B cell (primary cell): ENCODE measurements around the gene ANKRD23. TPM values are rescaled to one million over a fixed set of nuclear protein-coding genes. Genes with fewer than 3 reads are reported as not detected.

ENCODE experiments used
- ATAC-seq: fragments of 200-7000 bp; cut with Tn5 transposase; one replicate; pipeline ENCODE4 v1.10.0; 2021; ENCODE audit warnings: low read depth, mild to moderate bottlenecking, moderate number of reproducible peaks, moderate library complexity
- CTCF ChIA-PET: fragments of 350-600 bp; sonication (Branson Sonifier 250); formaldehyde crosslinking; loops from one replicate; lab custom pipeline; 2021; ENCODE audit warnings: antibody characterized with exemption, inconsistent platforms; lab: Charles Lee
- POLR2A ChIA-PET: fragments of 350-600 bp; sonication (Branson Sonifier 250); formaldehyde crosslinking; loops from one replicate; lab custom pipeline; 2021; ENCODE audit warnings: antibody characterized with exemption; lab: Charles Lee
- DNase-seq: peaks from one replicate; pipeline ENCODE4 v3.0.0; 2013
- H2AFZ ChIP-seq: 2 replicates; pipeline ENCODE4 v1.6.1; 2012; ENCODE audit warnings: mild to moderate bottlenecking, low read depth, low read length; ENCODE audit not compliant: insufficient read depth, poor library complexity, severe bottlenecking
- H3K27ac ChIP-seq, 2 donors: 1 replicate in 1 of 2; 2 replicates in 1 of 2; pipeline ENCODE4 v1.5.1; 2012 to 2013; ENCODE audit warnings: low read length in 2 of 2, mild to moderate bottlenecking in 2 of 2, moderate library complexity in 1 of 2
- H3K27me3 ChIP-seq, 4 experiments: fragments of 200-600 bp in 1 of 4; sonication (generic) in 1 of 4; replicated peaks in 1 of 4; 1 replicate in 2 of 4; 2 replicates in 2 of 4; pipeline versions ENCODE4 v1.6.1 to v1.7.0; 2013 to 2016; ENCODE audit warnings: low read length in 3 of 4, mild to moderate bottlenecking in 2 of 4, mixed read lengths in 1 of 4, moderate library complexity in 1 of 4; ENCODE audit not compliant: insufficient read depth in 4 of 4, control insufficient read depth in 3 of 4; ENCODE audit errors: control extremely low read depth in 1 of 4
- H3K36me3 ChIP-seq, 2 experiments: replicated peaks in 1 of 2; 1 replicate in 1 of 2; 2 replicates in 1 of 2; pipeline versions ENCODE4 v1.6.1 to v1.7.1; 2013; ENCODE audit warnings: low read length in 1 of 2; ENCODE audit not compliant: insufficient read depth in 2 of 2, control insufficient read depth in 1 of 2; ENCODE audit errors: control extremely low read depth in 1 of 2, extremely low read depth in 1 of 2
- H3K4me1 ChIP-seq, 2 donors: fragments of 200-600 bp in 1 of 2; sonication (generic) in 1 of 2; 1 replicate in 1 of 2; 2 replicates in 1 of 2; pipeline versions ENCODE4 v1.5.1 to v1.6.1; 2013 to 2017; ENCODE audit warnings: low read length in 2 of 2; ENCODE audit not compliant: control insufficient read depth in 2 of 2, insufficient read depth in 2 of 2
- H3K4me2 ChIP-seq: replicated peaks from 2 replicates; pipeline ENCODE3; 2012; ENCODE audit warnings: mild to moderate bottlenecking, low read depth, low read length; ENCODE audit not compliant: poor library complexity, severe bottlenecking
- H3K4me3 ChIP-seq, 5 experiments: fragments of 200-600 bp in 1 of 5; sonication (generic) in 1 of 5; 1 replicate in 3 of 5; 2 replicates in 2 of 5; pipeline versions ENCODE4 v1.5.1 to v1.7.0; 2011 to 2016; ENCODE audit warnings: low read length in 4 of 5, mild to moderate bottlenecking in 4 of 5, low read depth in 2 of 5, control low read depth in 1 of 5, moderate library complexity in 1 of 5; ENCODE audit not compliant: insufficient read depth in 1 of 5; ENCODE audit errors: control extremely low read depth in 1 of 5, extremely low read depth in 1 of 5
- H3K79me2 ChIP-seq: fragments of 200-600 bp; sonication (generic); one replicate; pipeline ENCODE4 v1.6.0; 2016; ENCODE audit warnings: low read length; ENCODE audit not compliant: control insufficient read depth, insufficient read depth
- H3K9ac ChIP-seq: fragments of 200-600 bp; sonication (generic); 2 replicates; pipeline ENCODE4 v1.6.1; 2017; ENCODE audit warnings: mild to moderate bottlenecking, low read length, moderate library complexity
- H3K9me3 ChIP-seq, 3 donors: one replicate each; pipeline versions ENCODE4 v1.6.1 to v1.7.1; 2013; ENCODE audit warnings: low read length in 2 of 3; ENCODE audit not compliant: control insufficient read depth in 2 of 3, insufficient read depth in 1 of 3; ENCODE audit errors: control extremely low read depth in 1 of 3
- H4K20me1 ChIP-seq: 2 replicates; pipeline ENCODE4 v1.6.0; 2012; ENCODE audit warnings: mild to moderate bottlenecking, low read length; ENCODE audit not compliant: insufficient read depth, control insufficient read depth, poor library complexity, severe bottlenecking
- H3K27ac Mint-ChIP-seq: one replicate; pipeline ENCODE4 v1.8.0; 2021; ENCODE audit warnings: mixed read lengths
- H3K27me3 Mint-ChIP-seq: one replicate; pipeline ENCODE4 v1.8.0; 2021; ENCODE audit warnings: mixed read lengths
- H3K4me1 Mint-ChIP-seq: one replicate; pipeline ENCODE4 v1.8.0; 2021; ENCODE audit warnings: mixed read lengths
- H3K4me3 Mint-ChIP-seq: one replicate; pipeline ENCODE4 v1.8.0; 2021; ENCODE audit warnings: mixed read lengths
- H3K9me3 Mint-ChIP-seq: one replicate; pipeline ENCODE4 v1.8.0; 2022; ENCODE audit warnings: mixed read lengths; ENCODE audit not compliant: insufficient read depth
- CTCF ChIP-seq: fragments of 200-600 bp; IDR thresholded peaks from one replicate; pipeline ENCODE4 v1.8.0; 2022; ENCODE audit warnings: antibody characterized with exemption, mild to moderate bottlenecking
- EZH2 ChIP-seq: IDR thresholded peaks from 2 replicates; pipeline ENCODE4 v1.6.1; 2012; ENCODE audit warnings: borderline replicate concordance, low read depth, mild to moderate bottlenecking, moderate library complexity, low read length; ENCODE audit not compliant: insufficient read depth, poor library complexity, severe bottlenecking
- WGBS: methylation state at CpG from one replicate; pipeline ENCODE4 v1.1.5; 2013; ENCODE audit warnings: missing lambda C conversion rate; ENCODE audit not compliant: insufficient coverage; 5-methylcytosine and 5-hydroxymethylcytosine counted together
- intact Hi-C: fragments of 100-400 bp; cut with micrococcal nuclease; formaldehyde crosslinking; loops from one replicate; pipeline ENCODE4 v1.10.0; 2022
- polyA plus RNA-seq: library from polyadenylated mRNA; depleted of rRNA; stranded (reverse); fragments of >200 nt; gene quantifications from 2 replicates; pipeline ENCODE4 v1.2.3, GENCODE V29; 2012
- total RNA-seq, 2 donors: library from RNA; stranded (reverse); fragments of 120-200 nt in 1 of 2; gene quantifications; 1 replicate in 1 of 2; 2 replicates in 1 of 2; pipeline versions ENCODE4 v1.2.3 to v1.2.4, GENCODE V29; 2013 to 2022

ANKRD23 gene
- total and polyA plus RNA-seq, 2 donors (not counting 1 experiment from before 2014, with no cell fraction given): 8.8 to 11.3 TPM

GRCh38 chr2:96861074-96861473, 17.3 kb upstream of the ANKRD23 start:
- Histone ChIP-seq H4K20me1 (peaks cover 6% of the 10 kb centered on the region), H2AFZ (no peak overlapping the region), H3K27ac (no peak overlapping the region), H3K9me3 (no peaks in the 10 kb centered on the region), H3K4me3 (no peak overlapping the region), H3K36me3 (no peaks in the 10 kb centered on the region), H3K27me3 (peaks cover 0 to 10% (median 0%) of the 10 kb centered on the region in 4 experiments), H3K9ac (no peak overlapping the region), H3K79me2 (peaks cover 16% of the 10 kb centered on the region), H3K4me1 (peaks cover 16 to 20% of the 10 kb centered on the region in 2 donors), H3K4me2 (no peak overlapping the region)
- TF ChIP-seq CTCF (no peak), EZH2 (no peak)
- no peak for DNase-seq
- ATAC-seq: no peak
- Mint-ChIP-seq H3K4me3 (no peak overlapping the region), H3K27me3 (peaks cover 6% of the 10 kb centered on the region), H3K27ac (no peak overlapping the region), H3K4me1 (peaks cover 17% of the 10 kb centered on the region), H3K9me3 (no peaks in the 10 kb centered on the region)
- POLR2A ChIA-PET: no interaction called here
- intact Hi-C loops: no loop called here
- CTCF ChIA-PET: no interaction called here
- WGBS: 98% methylated on average over 17 of the region's 17 CpGs

DNA sequence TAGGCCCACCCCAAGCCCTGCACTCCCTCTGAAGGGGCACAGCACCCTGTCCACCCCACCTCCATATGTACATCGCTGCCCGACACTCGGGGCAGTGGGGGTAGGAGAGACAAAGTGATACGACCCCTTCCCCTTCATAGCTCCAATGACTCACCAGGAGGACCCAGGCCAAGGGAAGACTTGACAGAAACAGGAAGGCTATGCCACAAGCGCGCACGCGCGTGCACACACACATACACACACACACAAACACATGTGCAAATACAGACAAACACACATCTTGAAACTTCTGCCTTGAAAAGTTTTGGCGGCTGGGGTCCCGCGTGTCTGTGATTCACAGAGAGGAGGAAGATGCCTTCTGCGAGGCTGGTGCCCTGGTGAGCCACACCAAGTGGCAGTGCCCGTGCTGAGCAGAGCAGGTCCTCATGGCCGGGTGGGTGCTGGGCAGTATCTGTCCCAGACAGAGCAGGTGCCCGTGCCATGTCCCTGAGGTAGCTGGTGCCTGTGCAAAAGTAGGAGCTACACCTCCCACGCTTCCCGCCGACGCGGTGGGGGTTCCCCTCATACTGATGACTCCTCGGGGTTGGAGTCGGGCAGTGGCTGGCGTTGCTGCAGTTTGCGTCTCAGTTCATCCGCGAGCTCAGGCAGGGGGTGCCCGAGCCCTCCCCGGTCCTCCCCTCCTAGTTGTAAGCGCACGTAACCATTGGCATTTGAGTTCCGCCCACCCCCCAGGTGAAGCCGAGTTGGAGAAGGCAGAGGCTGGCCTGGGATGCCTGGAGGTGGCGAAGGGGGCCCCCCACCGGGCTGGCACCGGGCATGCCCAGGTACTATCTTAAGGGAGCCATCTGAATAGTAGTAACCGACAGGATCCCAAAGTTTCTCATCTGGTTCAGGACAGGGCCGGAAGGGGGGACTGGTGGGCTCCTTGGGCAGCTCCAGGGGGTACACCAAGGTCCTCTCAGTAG, 16.5 kb upstream of the ANKRD23 start:
- Histone ChIP-seq H3K9me3 (no peaks in the 10 kb centered on the region), H3K4me3 (no peak overlapping the region), H3K27ac (no peak overlapping the region), H3K4me2 (no peak overlapping the region), H3K4me1 (peaks cover 16 to 20% of the 10 kb centered on the region in 2 donors), H3K9ac (no peak overlapping the region), H4K20me1 (peaks cover 6% of the 10 kb centered on the region), H3K79me2 (peaks cover 20% of the 10 kb centered on the region), H2AFZ (no peak overlapping the region), H3K36me3 (no peaks in the 10 kb centered on the region), H3K27me3 (peaks cover 0 to 10% (median 0%) of the 10 kb centered on the region in 4 experiments)
- H3K9me3 Mint-ChIP-seq: no peaks in the 10 kb centered on the region
- 86% methylated on average over 31 of the region's 38 CpGs for WGBS
- H3K27me3 Mint-ChIP-seq: peaks cover under 1% of the 10 kb centered on the region
- peaks cover 13% of the 10 kb centered on the region for H3K4me1 Mint-ChIP-seq
- peak overlapping the region; percentile 6 for H3K4me3 Mint-ChIP-seq
- ATAC-seq (no peak), DNase-seq (no peak)
- ChIA-PET POLR2A (no interaction called here), CTCF (interaction anchor here (0.6 kb wide), 1 partner anchor 451 kb away, joined by 3 read pairs; no protein-coding TSS in a partner anchor)
- no peak for TF ChIP-seq EZH2
- TF ChIP-seq CTCF: no peak
- H3K27ac Mint-ChIP-seq: no peak overlapping the region
- intact Hi-C loops: no loop called here
